Stimulated activated CD8-positive, alpha-beta memory T cell treated with anti-CD3 and anti-CD28 coated beads, Interleukin-15, amount 100 ng/mL, for 4 hours (primary cell): Measurements from ENCODE around the gene DNAH5.
"Not testable (repeated sequence)": the region's sequence is repeated elsewhere in the genome, so short reads cannot be mapped to it uniquely, and the experiment has no call there.

Experiments used
- DNase-seq, 2 donors: peaks; one replicate each; pipeline ENCODE4 v3.0.0-alpha.2; 2020; ENCODE audit warnings: low read depth in 2 of 2

Gene DNAH5

GRCh38 chr5:13830536-13830935 is 114.0 kb downstream of the DNAH5 start:
- DNase-seq = no peak

GRCh38 chr5:13821366-13821765 is 123.1 kb downstream of the DNAH5 start:
- no peak for DNase-seq

DNA sequence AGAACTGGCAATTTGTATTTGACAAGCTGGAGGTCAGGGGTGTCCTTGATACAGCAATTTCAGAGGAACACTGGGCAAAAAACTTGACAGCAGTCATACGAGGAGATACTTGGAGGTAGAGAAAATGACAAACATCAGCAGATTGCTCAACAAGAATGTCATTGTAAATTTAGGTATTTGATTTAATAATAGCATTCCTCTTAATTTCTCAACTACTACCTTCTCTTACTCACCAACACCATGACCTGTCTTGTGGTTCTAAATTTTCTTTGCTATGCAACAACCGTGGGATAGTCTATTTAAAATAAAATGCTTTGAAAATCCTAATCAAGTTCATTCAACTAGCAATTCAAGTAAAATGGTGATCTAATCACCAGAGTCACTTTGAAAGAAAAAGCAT is 128.4 kb downstream of the DNAH5 start:
- DNase-seq = no peak

- no peak for DNase-seq
Measured at GRCh38 chr5:13814301-13814700, 130.2 kb downstream of the DNAH5 start.

DNA sequence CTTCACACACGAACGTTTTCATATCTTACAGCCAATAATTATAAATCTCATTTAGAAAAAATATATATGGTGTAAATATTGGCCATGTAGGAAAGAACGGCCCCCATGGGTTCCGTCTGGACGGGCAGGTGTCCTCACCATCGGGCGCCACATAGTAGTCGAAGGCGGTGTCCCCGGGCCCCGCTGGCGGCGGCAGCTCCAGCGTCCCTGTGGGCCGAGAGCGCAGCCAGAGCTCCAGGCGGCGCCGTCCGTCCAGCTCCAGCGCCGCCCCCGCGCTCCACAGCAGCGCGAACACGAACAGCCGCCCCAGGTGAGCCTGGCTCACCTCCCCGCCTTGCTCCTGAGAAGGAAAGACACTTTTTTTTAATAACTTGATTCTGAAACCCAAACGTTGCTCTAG is 134.6 kb downstream of the DNAH5 start:
- DNase-seq = no peak

DNA sequence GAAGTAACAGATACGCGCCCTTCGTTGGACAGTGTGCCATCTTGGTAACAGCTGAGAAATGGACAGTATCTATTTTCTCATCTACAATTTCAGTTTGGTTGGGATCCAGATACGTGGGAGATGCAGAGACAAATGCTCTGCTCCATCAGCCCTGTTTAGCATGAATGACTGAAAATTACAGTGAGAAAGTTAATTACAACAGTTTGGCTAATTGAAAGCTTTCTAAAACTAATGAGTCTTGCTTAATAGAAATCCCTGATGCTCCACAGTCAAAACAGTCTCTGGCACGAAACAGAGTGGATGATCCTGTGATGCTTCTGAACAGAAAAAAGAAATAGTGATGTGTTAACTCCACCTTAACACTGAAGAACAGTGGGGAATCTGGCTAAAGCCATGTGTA is 140.2 kb downstream of the DNAH5 start:
- DNase-seq = no peak

- not testable (repeated sequence) for DNase-seq
Measured at GRCh38 chr5:13798569-13798968, 145.9 kb downstream of the DNAH5 start.

- no peak for DNase-seq
Measured at GRCh38 chr5:13785781-13786415, 158.6 kb downstream of the DNAH5 start.

DNA sequence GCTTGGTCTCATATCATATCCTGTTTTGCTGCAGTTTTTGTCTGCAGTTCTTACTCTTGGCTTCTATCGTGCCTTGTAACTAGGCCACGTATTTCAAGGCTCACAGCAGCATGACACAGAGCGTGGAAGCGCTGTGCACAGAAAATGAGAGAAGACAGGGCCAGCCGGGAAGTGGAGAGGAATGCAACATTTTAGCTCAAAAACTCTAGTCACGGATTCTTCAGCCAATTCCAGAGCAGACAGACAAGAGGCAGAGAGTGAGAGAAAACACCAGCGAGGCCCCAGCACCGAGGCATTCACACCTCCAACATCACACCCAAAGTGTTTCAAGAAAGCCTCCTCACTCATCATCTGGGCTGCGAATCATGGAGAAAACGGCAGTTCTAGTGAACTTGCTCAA is 160.8 kb downstream of the DNAH5 start:
- no peak for DNase-seq

- DNase-seq = no peak
Measured at GRCh38 chr5:13780081-13780480, 164.4 kb downstream of the DNAH5 start.

DNA sequence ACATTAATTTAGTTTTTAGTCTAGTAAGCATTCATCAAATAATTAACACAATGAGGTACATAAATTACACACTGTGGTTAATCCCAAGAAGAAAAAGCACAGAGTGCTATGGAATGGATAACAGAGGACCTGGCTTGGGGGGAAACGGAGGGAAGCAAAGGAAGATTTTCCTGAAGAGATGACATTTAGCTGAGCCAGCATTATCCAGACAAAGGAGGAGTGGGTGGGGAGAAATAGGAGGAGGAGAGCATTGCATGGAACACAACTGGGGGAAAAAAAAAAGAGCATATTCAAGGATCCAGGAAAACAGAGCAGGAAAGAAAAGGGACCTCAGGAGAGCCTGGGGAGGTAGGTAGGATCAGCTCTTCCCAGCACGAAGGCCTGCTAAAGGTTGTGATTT is 170.8 kb downstream of the DNAH5 start:
- no peak for DNase-seq

DNA sequence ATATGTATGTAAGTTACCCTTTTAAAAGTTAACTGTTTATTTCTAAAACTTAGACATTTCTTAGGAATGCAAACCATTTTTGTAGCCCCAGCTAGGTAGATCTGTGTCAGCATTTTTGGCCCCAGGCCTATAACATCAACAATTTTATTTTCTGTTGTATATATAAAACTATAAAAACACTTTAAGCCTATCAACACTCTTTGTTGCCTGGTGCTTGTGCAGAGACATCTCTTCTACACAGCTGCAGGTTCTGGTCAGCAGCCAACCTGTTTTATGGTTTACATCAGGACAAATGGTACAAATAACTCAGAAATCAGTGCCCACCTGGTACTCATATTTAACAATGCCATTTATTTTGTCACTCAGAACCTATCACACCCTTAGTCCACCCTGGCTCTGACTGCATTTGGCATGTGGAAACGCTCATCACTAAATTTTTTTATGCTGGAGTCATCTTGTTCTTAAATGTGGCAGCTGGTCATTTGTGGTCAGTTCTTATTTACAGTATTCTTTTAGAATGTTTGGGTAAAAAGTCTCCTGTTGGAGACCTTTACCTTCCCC is 173.4 kb downstream of the DNAH5 start:
- DNase-seq = no peak

DNA sequence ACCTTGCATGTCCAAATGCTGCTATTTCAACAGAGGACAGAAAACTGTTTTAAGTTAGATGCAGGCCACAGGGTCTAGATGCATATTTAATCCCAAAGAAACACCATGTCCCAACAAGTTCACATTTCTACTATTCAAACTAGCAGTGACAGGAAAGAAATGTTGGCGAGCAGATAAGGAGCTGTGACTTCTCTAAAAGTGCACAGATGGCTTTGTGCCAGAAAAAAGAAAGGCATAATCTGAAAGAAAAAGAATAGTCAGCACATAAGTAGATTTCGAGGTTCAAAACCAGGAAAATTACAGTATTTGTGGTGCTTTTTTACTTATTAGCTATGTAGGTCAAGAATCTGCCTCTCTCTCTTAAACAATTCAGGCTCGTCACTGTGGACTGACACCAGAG is 178.3 kb downstream of the DNAH5 start:
- DNase-seq = no peak

DNA sequence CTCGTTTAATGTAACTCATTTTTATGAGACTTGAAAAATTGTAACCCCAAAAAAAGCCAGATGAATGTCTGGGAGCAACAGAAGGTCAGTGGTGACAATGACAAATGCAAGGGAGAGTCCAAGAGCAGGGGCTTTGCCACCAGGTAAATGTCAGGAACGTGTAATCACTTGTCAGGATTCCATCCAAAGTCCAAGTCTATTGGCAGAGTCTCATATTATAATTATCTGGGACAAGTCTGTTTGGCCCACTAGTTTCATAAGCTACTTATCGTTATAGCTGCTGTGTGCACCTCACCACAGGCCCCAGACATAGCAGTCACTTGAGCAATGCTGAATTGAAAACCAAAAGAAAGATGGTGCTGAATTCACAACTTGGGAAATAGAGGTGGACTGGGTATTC is 180.8 kb downstream of the DNAH5 start:
- no peak for DNase-seq

DNA sequence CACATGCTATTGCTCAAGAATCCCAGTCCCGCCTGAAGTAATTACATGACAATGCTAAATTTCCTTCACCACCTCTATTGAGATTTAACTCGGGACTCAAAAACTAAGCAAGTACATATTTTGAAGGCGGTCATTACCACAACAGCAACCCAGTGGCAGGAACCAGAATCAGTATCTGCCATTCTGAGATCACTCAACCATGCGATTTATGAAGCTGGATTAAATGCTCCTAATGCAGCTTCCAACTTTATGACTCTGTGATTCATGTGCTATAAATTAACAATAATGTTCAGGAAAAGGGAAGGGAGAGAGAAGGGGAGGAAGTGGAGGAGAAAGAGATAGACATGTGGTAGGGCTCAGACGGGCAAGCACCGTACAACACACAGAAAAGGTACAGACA is 194.7 kb downstream of the DNAH5 start:
- DNase-seq = no peak

- DNase-seq = no peak
Measured at GRCh38 chr5:13746026-13746425, 198.5 kb downstream of the DNAH5 start.

- DNase-seq = no peak
Measured at GRCh38 chr5:13745508-13745907, 199.0 kb downstream of the DNAH5 start.

DNA sequence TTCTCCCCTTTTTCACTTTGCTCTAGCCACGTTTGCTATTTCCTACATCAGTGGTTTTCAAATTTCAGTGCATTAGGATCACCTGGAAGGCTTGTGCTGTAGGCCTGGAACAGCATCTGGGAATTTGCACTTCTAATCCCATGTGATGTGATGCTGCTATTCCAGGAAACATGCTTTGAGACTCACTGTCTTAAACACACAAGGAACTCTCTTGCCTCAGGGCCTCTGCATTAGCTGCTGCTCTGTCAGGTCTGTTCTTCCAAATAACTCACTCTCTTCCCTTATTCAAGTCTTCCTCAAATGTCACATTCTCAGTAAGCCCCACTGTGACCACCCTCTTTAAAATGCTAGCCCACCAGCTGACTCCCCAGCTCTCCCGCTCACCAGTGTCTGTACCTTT is 204.0 kb downstream of the DNAH5 start:
- DNase-seq = no peak

GRCh38 chr5:13739479-13739878 is 205.0 kb downstream of the DNAH5 start:
- no peak for DNase-seq

DNA sequence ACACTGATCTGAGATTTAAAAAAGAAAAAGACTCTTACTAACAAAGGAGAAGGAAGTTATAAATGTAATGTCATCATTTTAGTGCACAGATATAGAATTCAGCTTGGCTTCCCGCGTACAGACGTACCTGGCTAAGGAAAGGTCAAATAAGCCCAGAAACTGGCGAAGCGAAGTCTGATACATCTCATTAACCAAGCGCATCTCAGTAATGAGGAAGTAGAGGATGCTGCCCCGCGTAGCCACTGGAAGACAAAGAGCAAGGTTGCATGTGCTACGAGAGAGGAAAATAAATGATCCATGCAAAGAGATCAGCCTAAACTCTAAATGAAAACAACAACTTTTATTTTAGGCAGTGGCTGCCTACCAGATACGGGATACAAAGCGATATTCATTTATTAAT is 208.8 kb downstream of the DNAH5 start:
- DNase-seq = no peak

GRCh38 chr5:13731121-13731628 is 213.3 kb downstream of the DNAH5 start:
- no peak for DNase-seq

- DNase-seq = no peak
Measured at GRCh38 chr5:13708906-13709305, 235.6 kb downstream of the DNAH5 start.

DNA sequence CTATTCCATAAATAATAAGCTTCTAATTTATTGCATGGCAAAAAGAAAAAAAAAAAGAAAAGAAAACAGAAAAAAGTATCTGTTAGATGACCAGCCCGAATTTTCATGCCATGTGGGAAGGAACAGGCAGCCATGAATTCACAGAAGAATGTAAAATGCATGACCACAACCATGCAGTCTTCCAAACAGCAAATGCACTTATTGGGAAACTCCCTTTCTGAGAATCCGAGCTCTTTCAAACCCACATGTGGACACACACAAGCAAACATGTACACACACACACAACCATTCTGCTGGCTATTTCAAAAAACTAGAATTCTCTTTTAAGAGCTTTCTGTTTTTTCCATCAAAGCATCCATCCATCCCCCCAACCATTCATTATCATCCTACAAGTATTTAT is 236.1 kb downstream of the DNAH5 start:
- DNase-seq = no peak

DNA sequence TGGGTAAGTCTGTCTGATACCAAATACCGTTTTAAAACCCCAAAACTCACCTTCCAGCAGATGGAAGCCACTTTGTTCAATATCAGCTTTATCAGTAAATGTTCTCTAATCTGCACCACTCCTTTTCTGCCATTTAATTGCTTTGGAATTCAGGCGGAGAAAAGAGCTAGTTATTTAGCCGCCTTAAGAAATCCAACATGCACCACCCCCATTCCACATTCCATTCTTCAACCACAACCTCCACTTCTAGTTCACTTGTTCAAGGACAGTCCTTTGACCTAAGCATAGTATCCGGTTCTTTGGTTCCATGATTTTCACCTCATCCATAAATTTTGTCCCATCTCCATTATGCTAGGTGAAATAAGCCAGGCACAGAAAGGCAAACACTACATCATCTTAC is 240.1 kb downstream of the DNAH5 start:
- DNase-seq = no peak
